ENCODE measurements around the gene PPME1. TPM values are rescaled to one million over a fixed set of nuclear protein-coding genes. Genes with fewer than 3 reads are reported as not detected.

The PPME1 gene
- total RNA-seq, 6 donors from 2014 or later: 13.9 to 36.9 (median 29.5) TPM

DNA sequence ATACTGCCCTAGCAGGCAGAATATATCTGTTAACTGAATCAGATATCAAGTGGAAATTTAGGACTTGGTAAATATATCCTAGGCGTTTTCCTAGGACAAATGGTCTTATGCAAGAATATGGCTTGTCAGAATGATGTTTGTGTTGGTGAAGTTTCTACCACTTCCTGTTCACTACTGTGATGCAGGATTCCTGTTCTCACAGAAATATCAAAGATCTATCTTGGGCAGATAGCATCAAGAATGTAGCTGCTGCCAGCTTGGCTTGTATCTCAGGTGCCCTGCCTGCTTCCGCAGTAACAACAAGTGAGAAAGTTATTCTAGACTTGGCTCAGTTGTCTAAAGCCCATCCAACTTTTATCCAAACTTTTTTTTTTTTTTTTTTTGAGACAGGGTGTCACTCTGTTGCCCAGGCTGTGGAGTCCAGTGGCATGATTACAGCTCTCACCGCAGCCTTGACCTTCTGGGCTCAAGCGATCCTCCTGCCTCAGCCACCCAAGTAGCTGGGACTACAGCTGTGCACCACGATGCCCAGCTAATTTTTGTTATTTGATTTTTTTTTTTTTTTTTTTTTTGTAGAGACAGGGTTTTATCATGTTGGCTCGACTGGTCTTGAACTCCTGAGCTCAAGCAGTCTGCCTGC, 61.3 kb downstream of the PPME1 start:
- WGBS, 2 donors: 84 to 88% methylated on average over 6 of the region's 6 CpGs
- no peak overlapping the region for H3K27ac ChIP-seq
- no peak overlapping the region for H3K4me3 ChIP-seq
- H3K27me3 ChIP-seq: no peaks in the 10 kb centered on the region
- H3K9me3 ChIP-seq: no peaks in the 10 kb centered on the region
- DNase-seq: no peak
- no peaks in the 10 kb centered on the region for H3K4me1 ChIP-seq
- peaks cover 8 to 66% (median 22%) of the 10 kb centered on the region in 4 donors for H3K36me3 ChIP-seq
- TF ChIP-seq, protein P1, sequence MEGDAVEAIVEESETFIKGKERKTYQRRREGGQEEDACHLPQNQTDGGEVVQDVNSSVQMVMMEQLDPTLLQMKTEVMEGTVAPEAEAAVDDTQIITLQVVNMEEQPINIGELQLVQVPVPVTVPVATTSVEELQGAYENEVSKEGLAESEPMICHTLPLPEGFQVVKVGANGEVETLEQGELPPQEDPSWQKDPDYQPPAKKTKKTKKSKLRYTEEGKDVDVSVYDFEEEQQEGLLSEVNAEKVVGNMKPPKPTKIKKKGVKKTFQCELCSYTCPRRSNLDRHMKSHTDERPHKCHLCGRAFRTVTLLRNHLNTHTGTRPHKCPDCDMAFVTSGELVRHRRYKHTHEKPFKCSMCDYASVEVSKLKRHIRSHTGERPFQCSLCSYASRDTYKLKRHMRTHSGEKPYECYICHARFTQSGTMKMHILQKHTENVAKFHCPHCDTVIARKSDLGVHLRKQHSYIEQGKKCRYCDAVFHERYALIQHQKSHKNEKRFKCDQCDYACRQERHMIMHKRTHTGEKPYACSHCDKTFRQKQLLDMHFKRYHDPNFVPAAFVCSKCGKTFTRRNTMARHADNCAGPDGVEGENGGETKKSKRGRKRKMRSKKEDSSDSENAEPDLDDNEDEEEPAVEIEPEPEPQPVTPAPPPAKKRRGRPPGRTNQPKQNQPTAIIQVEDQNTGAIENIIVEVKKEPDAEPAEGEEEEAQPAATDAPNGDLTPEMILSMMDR (IDR thresholded peaks at IDR 0.05): no peak
- no peak for TF ChIP-seq EP300 (IDR thresholded peaks at IDR 0.05)
- no peak for TF ChIP-seq POLR2A (IDR thresholded peaks at IDR 0.05)
- no peak for TF ChIP-seq POLR2AphosphoS5 (IDR thresholded peaks at IDR 0.05)
- ATAC-seq (ENCODE audit: low FRiP score in 2 of 2): no peak

DNA sequence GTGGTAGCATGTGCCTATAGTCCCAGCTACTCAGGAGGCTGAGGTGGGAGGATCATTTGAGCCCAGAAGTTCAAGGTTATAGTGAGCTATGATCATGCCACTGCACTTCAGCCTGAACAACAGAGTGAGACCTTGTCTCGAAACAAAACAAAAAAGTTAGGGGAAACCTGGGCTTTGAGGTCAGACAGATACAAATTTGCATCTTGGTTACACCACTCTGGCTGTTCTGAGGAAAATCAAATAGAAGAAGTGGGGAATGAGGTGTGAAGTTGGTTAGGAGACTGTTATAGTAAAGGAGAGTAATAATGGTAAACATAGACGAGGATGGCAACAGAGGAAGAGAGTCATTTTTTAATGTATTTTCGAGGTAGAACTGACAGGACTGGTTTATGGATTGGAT, 62.6 kb downstream of the PPME1 start:
- TF ChIP-seq POLR2AphosphoS5 (IDR thresholded peaks at IDR 0.05) (no peak), EP300 (IDR thresholded peaks at IDR 0.05) (no peak), POLR2A (IDR thresholded peaks at IDR 0.05) (no peak)
- TF ChIP-seq, protein P1 (IDR thresholded peaks at IDR 0.05): no peak
- ATAC-seq (ENCODE audit: low FRiP score in 2 of 2) (no peak), DNase-seq (no peak)
- Histone ChIP-seq H3K36me3 (peaks cover 8 to 77% (median 25%) of the 10 kb centered on the region in 4 donors), H3K27me3 (no peaks in the 10 kb centered on the region), H3K4me1 (no peaks in the 10 kb centered on the region), H3K9me3 (no peaks in the 10 kb centered on the region), H3K4me3 (no peak overlapping the region), H3K27ac (no peak overlapping the region)
- 82 to 91% methylated on average over 3 of the region's 3 CpGs for WGBS, 2 donors

DNA sequence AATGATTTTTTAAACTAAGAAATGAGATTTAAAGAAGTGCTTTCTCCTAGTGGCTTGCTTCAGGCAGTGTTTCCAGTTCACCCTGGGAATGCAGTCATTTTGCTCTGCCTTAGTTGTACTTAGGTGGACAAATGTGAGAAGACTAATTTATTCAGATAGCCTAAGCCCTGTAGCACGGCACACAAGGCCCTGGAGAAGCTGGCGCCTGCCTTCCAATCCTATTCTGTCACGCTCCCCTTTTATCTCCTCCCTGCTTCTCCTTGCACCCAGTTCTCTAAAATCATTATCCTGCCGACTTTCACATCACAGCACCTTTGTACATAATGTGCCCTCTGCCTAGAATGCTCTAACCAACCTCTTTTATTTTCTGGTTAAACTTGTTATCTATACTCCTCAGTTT, 64.0 kb downstream of the PPME1 start:
- ATAC-seq (ENCODE audit: low FRiP score in 2 of 2) (no peak), DNase-seq (no peak)
- WGBS, 2 donors: 96% methylated on average over 4 of the region's 4 CpGs
- TF ChIP-seq POLR2A (IDR thresholded peaks at IDR 0.05) (no peak), EP300 (IDR thresholded peaks at IDR 0.05) (no peak), POLR2AphosphoS5 (IDR thresholded peaks at IDR 0.05) (no peak)
- TF ChIP-seq, protein P1 (IDR thresholded peaks at IDR 0.05): no peak
- no peaks in the 10 kb centered on the region for H3K9me3 ChIP-seq
- peaks cover 8 to 86% (median 33%) of the 10 kb centered on the region in 4 donors for H3K36me3 ChIP-seq
- H3K27ac ChIP-seq: no peak overlapping the region
- no peaks in the 10 kb centered on the region for H3K27me3 ChIP-seq
- H3K4me3 ChIP-seq: no peak overlapping the region
- no peaks in the 10 kb centered on the region for H3K4me1 ChIP-seq

DNA sequence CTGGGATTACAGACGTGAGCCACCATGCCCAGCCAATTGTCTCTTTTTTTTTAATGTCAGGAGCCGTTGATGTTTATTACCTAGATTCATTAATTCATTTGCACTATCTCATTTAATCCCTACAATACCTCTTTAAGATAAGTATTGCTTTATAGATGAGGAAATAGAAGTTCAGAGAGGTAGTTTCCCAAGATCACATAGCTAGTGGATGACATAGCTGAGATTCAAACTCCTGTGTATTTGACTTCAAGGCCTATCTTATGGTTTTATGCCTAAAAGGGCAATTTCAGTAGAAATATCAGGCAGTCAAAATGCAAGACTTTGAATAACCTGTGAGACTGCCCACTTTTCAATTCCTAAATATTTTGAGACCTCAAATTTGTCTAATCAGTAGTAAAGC, 66.5 kb downstream of the PPME1 start:
- Histone ChIP-seq H3K4me3 (no peak overlapping the region), H3K4me1 (no peaks in the 10 kb centered on the region), H3K27ac (no peak overlapping the region), H3K27me3 (no peaks in the 10 kb centered on the region), H3K36me3 (peaks cover 0 to 83% (median 32%) of the 10 kb centered on the region in 4 donors), H3K9me3 (no peaks in the 10 kb centered on the region)
- no peak for ATAC-seq (ENCODE audit: low FRiP score in 2 of 2)
- TF ChIP-seq, protein P1 (IDR thresholded peaks at IDR 0.05): no peak
- DNase-seq: no peak
- WGBS, 2 donors: 88 to 90% methylated on average over 2 of the region's 2 CpGs

DNA sequence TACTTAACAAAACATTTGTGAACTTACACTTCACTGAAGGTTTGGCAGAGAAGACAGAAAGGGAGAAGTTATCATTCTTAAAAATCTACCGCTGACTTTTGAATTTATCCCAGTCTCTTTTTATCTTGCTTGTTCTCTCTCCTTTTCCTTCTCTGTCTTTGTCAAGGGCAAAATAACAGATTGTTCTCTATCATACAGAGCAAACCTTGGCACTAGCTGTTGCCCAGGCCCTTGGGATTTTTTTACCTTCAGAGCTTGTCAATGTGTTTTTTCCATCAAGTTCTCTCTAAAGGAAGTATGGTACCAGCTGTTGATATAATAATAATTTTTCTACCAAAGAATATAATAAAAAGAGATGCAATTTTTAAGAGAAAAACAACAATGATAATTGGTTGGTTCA, 67.2 kb downstream of the PPME1 start:
- no peaks in the 10 kb centered on the region for H3K4me1 ChIP-seq
- H3K4me3 ChIP-seq: no peak overlapping the region
- no peaks in the 10 kb centered on the region for H3K9me3 ChIP-seq
- no peaks in the 10 kb centered on the region for H3K27me3 ChIP-seq
- no peak overlapping the region for H3K27ac ChIP-seq
- peaks cover 0 to 85% (median 32%) of the 10 kb centered on the region in 4 donors for H3K36me3 ChIP-seq
- 82 to 88% methylated on average over 1 of the region's 1 CpG for WGBS, 2 donors
- no peak for DNase-seq
- TF ChIP-seq, protein P1 (IDR thresholded peaks at IDR 0.05): no peak
- TF ChIP-seq POLR2A (IDR thresholded peaks at IDR 0.05) (no peak), EP300 (IDR thresholded peaks at IDR 0.05) (no peak), POLR2AphosphoS5 (IDR thresholded peaks at IDR 0.05) (no peak)
- ATAC-seq (ENCODE audit: low FRiP score in 2 of 2): no peak

Measured in upper lobe of left lung (tissue), 6 donors.